Stimulated activated CD8-positive, alpha-beta memory T cell treated with anti-CD3 and anti-CD28 coated beads, Interleukin-12 subunit alpha, Interleukin-12 subunit beta, amount 100 ng/mL, for 4 hours (primary cell): ENCODE data around the gene FILIP1L.

Experiments
- DNase-seq: peaks from one replicate; pipeline ENCODE4 v3.0.0-alpha.2; 2020; ENCODE audit warnings: low read depth

The FILIP1L gene

DNA sequence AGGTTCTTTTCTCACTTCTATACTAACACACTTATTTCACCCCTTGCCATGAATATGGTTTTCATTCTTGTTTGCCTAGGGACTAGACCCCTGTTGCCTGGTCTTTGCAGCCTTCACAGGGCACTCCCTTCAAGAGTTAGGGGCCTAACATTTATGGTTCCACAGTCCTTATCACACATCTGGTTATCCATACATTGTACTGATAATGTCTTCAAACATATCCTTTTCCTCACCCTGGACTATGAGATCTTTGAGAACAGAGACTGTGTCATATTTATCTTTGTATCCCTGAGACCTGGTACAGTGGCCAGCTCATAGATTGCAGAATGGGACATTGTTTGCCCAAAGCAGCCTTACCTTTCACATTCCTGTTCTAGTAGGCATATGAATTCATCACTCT is 190.4 kb downstream of the FILIP1L start:
- DNase-seq: no peak

DNA sequence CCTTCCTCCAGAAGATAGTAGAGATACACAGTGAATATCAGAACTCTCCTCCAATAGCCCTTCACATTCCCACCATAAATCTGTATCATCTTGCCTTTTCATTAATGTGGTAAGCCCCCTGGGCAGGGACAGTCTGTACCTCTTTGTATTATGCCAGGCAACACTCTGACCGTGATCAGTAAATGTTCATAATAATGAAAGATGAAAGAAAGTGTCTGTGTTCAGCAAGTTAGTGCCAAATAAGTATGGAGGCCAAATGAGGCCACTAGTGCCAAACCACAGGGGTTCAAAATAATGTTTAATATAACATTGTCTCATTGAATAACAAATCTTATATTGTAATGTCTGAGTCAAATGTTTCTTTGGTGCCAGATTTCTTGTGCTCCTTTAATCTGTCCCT is 192.3 kb downstream of the FILIP1L start:
- DNase-seq: no peak

DNA sequence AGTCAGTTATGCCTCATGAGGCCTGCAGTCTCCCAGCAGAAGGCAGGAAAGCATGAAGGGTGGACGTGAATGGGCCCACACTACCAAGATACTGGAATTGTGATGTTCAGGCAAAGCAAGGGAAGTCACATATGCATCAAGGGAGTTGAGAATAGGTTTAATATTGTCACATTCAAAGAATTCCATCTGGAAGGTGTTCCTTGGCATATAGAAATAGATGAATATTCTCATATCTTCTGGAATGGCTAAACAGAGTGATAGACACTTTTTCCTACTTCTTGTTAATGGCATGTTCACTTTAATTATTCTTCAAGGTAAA is 193.0 kb downstream of the FILIP1L start:
- DNase-seq: no peak

DNA sequence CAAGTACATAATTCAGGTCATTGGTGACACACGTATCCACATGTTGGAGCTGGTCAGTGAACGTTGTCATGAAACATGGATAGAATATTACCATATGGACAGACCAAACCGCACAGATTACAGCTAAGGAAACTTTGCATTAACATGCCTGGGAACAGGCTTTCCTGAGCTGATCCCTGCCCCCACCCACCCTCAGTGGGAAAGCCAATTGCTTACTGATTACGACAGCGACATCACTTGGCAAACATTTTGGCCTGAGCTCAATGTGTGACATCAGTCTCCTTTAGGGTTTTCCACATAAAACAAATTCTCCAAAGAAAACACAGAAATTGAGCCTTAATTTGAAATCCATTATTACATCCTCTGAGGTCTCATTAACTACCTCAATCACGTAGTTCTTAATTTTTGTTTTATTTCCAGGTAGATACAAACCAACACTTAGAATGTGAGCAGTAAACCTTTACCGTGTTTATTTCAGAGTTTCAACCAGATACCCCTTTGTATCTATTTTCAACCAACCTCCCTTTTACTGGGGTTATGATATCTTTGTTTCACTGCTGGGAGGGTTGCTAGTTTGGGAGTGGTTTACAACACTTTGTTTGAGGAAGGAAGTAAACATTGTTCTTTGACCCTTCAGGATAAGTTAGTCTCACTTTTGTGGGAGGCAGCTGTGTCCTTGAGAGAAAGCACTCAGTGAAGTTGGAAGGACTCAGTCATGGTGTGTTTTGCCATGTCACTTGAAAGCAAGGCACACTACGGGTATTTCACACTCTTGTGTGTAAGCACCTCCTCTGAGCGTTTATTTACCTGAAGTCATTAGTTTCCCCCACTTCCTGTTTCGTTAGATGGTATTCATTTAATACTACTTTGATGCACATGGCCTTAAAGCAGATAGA is 193.6 kb downstream of the FILIP1L start:
- no peak for DNase-seq

DNA sequence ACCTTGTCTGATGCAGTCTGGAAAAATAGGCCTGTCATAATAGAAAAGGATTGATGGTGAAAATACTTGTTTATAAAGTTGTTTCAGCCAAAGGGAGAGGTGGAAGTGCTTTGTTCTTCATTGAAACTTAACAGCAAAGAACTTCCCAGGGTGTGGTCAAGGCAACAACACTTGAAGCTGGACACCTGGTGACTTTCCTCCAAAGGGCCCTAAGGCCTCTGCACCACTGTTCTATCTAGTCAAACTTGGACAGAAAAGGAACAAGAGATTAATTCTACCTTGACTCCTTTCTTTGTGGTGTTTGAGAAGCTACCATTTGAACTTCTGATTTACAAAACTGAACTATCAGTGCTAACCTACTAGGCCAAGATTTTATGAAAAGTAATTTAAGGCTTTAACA is 194.6 kb downstream of the FILIP1L start:
- DNase-seq: no peak

DNA sequence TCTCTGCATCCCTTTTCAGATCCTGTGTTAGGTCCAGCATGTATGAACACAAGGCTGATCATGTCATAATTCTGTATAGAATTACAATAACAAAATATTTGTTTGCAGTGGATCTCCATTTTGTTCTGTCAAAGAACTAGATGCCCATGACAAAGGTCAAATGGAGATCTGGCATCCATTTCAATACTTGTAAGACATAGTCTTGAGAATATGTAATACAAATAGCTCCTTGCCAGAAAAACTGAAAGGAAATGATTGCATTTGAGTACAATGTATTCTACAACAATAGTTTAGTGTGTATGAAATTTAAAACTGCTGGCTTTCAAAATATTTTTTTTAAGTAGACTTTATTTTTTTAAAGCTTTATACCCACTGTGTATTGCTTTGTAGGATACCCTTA is 195.6 kb downstream of the FILIP1L start:
- DNase-seq: no peak

DNA sequence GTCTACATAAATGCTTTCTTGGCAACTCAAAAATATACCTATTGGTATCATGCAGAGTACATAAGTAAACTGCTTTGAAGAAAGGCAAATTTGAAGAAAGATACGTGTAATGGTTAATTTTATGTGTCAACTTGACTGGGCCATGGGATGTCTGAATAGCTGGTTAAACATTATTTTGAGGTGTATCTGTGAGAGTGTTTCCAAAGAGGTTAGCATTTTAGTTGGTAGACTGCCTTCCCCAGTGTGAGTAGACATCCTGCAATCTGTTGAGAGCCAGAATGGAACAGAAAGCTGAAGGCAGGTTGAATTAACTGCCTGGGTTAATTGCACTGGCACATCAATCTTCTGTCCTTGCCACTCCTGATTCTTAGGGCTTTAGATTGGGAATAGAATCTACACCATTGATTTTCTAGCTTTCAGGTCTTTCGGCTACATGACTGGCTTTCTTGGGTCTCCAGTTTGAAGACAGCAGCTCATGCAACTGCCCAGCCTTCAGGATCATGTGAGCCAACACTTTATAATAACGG is 198.3 kb downstream of the FILIP1L start:
- DNase-seq: no peak

DNA sequence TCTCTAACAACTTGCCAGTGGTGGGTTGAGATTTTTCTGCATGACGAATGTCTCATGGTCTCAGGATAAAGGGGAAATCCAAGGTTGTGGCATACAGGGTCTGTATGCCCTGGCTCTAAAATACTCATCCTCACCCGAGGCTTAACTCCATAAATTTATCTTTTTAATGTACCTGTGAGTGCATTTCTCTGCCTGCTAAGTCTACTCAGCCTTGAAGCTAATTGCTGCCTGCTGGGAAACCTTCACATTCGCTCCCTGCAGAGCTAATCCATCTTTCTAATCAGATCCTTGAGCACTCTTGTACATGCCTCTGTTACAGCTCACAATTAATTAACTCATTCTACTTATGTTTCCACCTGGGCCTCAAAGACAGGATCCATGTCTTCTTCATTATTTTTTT is 202.9 kb downstream of the FILIP1L start:
- DNase-seq: no peak

DNA sequence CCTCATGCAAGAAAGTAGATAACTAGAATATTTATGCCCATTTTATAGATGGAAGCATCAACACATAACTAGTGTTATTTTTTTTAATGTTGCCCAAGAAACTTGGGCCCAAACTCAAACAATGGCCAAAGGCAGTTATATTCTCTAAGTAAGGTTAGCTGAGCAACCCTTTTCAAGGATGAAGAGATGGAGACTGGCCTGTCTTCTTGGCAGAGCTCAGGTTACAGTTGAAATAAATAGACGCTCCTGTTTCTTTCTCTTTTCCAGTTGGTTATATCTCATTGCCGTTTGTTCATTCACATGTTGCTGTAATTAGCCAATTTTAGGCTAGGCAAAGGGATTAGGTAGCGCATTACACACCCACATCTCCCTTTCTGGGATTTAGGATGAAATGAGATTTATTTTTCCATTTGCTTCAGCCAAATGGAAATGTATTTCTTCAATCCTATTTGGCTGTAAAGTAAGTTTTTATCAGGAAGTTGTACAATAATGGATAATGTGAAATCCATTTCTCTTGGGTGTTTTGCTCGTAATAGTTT is 203.5 kb downstream of the FILIP1L start:
- DNase-seq: no peak

DNA sequence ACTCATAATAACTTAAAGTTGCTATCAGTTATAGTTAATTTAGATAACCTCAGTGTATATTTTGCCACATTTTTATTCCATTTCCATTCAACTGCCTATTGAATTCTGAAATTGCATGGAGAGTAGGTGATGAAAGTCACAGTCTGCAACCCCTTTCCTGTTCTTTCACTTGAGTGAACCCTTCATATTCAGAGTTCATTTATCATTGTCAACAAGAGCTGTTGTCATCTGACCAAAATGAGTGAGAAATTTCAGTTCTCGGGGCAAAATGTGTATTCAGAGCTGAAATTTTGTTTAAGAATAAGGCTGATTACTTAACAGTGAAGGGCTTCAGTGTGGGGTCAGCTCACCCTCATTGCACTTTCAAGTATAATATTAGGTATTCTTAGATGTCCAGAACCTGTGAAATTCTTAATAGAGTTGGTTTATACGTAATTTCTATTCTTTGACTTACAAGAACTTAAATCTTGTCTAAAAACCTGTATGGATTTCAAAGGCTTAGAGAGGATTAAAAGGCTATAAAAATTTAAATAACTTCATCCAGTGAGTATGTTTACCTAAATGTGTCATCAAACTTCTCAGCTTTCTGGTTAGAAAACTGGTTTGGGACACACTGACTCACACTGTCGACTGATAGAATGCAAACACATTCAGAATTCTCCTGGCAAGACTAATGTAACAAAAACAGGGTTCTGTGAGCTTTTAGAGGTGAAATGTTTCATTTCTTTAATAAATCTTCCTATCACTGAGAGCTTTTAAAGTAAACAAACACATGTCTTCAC is 204.4 kb downstream of the FILIP1L start:
- DNase-seq: no peak

DNA sequence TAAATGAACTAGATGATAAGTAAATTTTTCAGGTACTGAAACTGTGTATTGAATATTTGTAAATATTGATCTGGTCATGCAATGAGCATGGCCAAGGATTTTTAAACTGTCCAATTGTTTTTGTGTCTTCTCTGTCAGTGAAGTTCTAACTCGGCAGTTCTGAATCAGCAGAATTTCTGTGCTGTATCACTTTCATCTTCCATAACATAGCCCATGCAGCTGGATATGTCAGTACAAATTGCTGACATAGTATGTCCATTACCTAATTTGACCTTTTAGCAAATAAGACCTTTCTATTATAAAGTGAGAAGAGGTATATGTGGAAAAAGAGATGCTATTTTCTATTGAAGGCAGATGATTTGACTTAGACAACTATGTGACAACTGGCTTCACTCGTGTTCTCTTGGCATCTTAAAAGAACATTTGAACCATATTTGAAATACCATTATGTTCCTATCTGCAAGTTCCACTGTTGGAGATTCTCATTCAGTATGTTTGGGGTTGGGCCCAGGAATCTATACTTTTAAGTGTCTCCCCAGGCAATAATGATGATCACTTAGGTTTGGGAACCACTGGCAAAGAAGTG is 206.2 kb downstream of the FILIP1L start:
- DNase-seq: no peak

DNA sequence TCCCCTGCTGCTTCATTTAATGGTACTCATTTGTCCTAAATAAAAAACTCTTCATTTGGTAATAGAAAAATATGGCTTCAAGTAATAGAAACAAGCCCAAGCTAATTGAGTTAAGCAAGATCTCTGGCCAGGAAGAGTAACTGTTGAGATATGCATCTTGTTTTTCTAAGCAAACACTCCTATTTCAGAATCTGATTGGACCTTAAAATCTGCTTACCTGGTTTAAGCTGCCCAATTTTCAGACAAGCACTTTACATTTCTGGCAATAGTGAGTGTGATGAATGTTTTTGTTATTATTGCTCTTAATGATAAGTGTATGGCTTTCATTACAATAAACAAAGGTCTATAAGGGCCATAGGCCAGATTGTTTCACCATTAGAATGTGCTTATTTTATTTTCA is 210.4 kb downstream of the FILIP1L start:
- no peak for DNase-seq

DNA sequence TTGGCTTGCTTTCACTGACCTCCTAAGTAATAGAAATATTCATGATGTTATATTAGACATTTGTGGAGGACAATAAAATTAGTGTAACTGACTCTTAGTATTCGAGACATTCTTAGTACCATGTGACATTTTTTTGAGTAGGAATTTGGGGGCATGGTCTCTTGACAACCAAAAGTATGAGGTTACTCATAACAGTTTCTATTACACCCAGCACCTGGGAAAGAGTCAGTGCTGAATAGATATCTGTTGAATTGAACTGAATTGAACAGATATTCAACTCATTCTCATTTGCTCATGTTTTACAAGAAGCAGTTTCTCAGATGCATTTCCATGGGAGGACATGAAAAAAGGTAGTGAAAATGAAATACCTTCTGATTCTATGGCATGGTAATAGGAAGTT is 212.2 kb downstream of the FILIP1L start:
- DNase-seq: no peak

DNA sequence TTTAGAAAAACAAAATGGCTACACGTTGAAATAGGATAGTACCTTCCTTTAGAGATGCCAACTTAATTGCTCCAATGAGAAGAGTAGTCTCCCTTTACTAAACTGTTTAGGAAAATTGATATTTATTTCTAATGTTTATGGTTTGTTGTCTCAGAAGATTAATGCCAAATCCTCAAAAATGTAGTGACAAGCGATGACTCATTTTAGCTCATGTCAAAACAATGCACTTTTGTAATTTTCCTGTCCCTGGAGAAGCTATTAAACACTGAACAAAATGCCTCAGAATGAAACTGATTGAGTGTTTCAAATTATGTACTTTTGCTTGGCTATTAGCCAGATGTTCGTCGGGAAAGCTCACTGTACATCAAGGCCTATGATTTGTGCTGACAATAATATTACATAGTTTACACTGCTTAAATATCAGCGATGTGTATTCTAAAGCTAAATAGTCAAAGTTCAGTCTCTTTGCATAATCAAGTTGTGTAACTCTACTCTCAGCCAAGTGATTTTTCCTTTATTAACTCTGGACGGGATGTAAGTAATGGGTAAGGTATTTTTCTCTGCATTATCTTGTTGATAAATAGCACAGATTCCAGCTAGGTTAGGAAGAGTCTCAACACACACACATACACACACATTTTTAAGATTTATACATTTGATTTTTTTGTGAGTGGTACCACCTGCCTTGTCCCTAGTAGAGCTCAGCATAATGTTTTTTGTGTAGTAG is 212.9 kb downstream of the FILIP1L start:
- DNase-seq: no peak

DNA sequence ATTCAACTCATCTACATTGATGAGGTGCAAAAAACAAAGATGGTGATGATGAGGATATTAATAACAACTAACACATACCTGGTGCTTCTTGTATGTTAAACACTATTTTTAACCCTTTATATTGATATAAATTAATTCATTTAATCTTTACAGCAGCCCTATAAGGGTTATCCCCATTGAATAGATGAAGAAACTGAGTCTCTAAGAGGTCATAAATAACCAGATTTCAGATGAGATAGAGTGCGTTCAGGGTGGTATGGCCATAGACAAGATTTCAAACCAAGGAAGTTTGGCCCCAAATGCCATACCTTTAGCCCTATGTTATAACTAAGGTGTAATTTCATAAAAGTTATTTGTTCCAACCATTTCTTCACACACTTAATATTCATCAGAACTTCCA is 214.1 kb downstream of the FILIP1L start:
- no peak for DNase-seq

DNA sequence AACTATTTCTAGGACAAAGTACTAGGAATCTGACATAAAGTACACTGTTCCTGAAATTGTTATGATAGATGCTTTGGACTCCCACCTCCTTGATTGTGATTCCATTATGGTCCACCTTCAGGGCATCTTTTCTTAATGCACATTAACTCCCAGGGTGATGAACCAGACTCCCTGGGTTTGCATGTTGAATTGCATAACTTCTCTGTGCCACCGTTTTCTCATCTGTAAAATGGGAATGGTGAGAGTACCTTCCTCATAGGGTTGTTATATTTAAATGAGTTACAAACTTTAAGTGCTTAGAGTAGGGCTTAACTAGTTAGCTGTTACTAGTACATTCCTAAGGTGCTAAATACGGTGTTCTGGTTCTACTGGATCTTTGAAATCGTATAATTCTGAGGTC is 214.7 kb downstream of the FILIP1L start:
- no peak for DNase-seq

DNA sequence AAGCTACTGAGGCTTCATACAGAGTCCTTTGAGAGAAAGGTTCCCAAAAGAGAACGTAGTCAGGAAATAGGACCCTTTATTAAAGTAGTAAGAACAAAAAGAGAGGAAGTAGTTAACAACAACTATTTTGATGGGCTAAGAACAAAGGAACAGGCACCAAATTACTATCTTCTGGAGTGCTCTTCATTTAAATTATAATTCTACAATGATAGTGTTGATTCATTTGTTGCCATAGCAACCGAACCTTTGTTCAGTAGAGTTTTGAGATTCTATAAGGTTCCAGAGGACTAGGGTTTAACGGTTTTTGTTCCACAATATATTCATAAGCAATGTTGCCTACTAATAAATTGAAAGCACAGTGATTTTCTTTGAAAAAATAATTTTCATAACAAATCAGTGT is 217.8 kb downstream of the FILIP1L start:
- DNase-seq: no peak

DNA sequence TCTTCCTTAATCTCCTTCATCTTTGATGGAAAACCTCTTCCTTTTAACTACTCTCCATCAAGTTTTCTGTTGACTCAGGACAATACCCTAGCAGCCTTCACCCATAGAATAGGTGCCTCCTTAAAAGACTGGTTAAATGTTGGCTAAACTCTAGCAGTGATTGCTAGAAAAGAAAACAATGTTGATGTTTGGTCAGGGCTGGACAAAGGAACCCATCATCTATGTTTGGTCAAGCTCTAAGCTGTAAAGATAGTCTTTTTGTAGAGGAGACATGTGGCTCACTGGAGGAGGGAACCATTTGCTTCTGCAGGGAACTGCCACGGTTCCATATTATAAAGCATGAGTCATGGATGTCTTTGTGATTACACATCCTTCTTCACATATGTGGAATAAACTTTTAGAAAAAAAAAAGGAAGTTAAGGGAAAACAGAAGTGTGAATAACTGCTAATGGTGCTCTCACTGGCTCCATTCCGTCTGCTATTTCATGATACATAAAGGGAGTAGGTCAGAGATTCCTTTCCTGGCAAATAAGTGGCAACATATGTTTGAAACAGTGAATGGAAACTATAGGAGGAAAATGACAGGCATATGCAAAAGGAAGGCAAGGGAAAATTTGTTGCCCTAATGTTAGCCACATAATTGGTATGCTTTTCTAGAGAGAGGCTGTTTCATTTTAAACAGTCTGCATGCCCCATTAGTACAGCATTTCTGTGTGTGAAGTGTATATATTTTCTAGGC is 218.4 kb downstream of the FILIP1L start:
- no peak for DNase-seq

DNA sequence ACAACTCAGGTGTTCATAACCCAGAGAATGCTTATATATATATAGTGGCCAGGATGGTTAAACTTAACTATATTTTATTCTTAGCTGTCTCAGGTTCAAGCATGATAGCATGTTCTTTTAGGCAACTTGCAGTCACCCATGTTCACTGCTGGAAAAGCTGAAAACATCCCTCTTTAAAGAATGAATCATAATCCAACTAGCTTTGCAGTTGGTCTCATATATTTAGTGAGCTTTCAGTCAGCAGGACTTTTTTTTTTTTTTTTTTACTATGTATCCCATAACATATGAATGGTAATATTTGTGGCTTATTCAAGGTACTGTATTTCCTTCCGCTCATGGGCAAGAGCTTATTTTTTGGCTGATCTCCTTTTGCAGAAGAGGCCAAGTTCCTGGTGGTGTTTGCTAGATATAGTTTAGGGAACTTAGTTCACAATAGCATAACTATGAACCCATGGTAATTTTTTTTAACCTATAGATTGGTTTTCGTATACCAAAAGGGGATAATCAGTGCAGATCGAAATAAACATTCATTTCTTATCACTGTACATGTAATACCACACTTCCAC is 219.1 kb downstream of the FILIP1L start:
- DNase-seq: no peak

DNA sequence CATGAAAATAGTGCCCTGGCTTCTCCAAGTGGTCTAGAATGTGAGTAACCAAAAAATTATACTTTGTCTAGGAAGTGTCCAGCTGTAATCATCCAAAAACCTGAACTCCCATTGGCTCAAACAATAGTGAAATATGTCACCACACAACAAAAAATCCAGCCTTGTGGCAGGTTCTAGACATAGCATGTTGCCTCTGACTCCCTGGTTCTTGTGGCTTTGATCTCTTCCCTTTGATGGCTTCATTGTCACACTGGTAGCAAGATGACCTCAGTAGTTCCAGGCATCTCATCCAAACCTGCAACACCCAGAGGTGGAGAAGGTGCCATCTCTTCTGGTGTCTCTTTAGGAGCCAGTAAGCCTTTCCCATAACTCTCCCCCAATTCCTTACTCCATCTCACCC is 222.0 kb downstream of the FILIP1L start:
- DNase-seq: no peak
